KOPT-K1 (cell line): Measurements from ENCODE around the gene COX19.
"Not testable (repeated sequence)": the region's sequence is repeated elsewhere in the genome, so short reads cannot be mapped to it uniquely, and the experiment has no call there.

Experiments
- H3K27ac ChIP-seq: fragments of 200-600 bp; sonication (generic); 2 replicates; pipeline ENCODE4 v1.5.1; 2016; ENCODE audit warnings: antibody characterized with exemption, mild to moderate bottlenecking, low read depth, low read length; ENCODE audit not compliant: poor library complexity, severe bottlenecking
- H3K36me3 ChIP-seq: fragments of 200-600 bp; sonication (generic); 2 replicates; pipeline ENCODE4 v1.5.1; 2017; ENCODE audit warnings: antibody characterized with exemption, mild to moderate bottlenecking, low read length, moderate library complexity; ENCODE audit not compliant: insufficient read depth
- H3K9me3 ChIP-seq: fragments of 200-600 bp; sonication (generic); 2 replicates; pipeline ENCODE4 v1.5.1; 2017; ENCODE audit warnings: antibody characterized with exemption, low read length, mild to moderate bottlenecking; ENCODE audit not compliant: insufficient read depth, poor library complexity, severe bottlenecking

COX19 gene

GRCh38 chr7:926061-927030 is 49.0 kb downstream of the COX19 start:
- no peaks in the 10 kb centered on the region for H3K36me3 ChIP-seq
- no peaks in the 10 kb centered on the region for H3K9me3 ChIP-seq
- H3K27ac ChIP-seq: no peak overlapping the region

- no peaks in the 10 kb centered on the region for H3K9me3 ChIP-seq
- no peak overlapping the region for H3K27ac ChIP-seq
- H3K36me3 ChIP-seq: no peaks in the 10 kb centered on the region
Measured at GRCh38 chr7:925601-926000, 49.7 kb downstream of the COX19 start.

GRCh38 chr7:924541-925231 is 50.7 kb downstream of the COX19 start:
- no peak overlapping the region for H3K27ac ChIP-seq
- no peaks in the 10 kb centered on the region for H3K9me3 ChIP-seq
- H3K36me3 ChIP-seq: no peaks in the 10 kb centered on the region

GRCh38 chr7:924042-924441 is 51.3 kb downstream of the COX19 start:
- not testable (repeated sequence) for H3K36me3 ChIP-seq, H3K9me3 ChIP-seq
- H3K27ac ChIP-seq: peak overlapping the region; percentile 85

GRCh38 chr7:923108-924041 is 52.0 kb downstream of the COX19 start:
- H3K9me3 ChIP-seq: no peaks in the 10 kb centered on the region
- no peaks in the 10 kb centered on the region for H3K36me3 ChIP-seq
- peak overlapping the region; percentile 85 for H3K27ac ChIP-seq

GRCh38 chr7:922334-923107 is 52.8 kb downstream of the COX19 start:
- H3K27ac ChIP-seq: peak overlapping the region; percentile 85

GRCh38 chr7:921581-922333 is 53.6 kb downstream of the COX19 start:
- no peaks in the 10 kb centered on the region for H3K9me3 ChIP-seq
- no peaks in the 10 kb centered on the region for H3K36me3 ChIP-seq
- H3K27ac ChIP-seq: peak overlapping the region; percentile 85

More at GRCh38 chr7:922334-923107, 52.8 kb downstream of the COX19 start:
- H3K9me3 ChIP-seq: no peaks in the 10 kb centered on the region
- H3K36me3 ChIP-seq: no peaks in the 10 kb centered on the region

- Histone ChIP-seq H3K9me3 (no peaks in the 10 kb centered on the region), H3K36me3 (no peaks in the 10 kb centered on the region), H3K27ac (no peak overlapping the region)
Measured at GRCh38 chr7:921071-921461, 54.3 kb downstream of the COX19 start.

- Histone ChIP-seq H3K27ac (no peak overlapping the region), H3K9me3 (no peaks in the 10 kb centered on the region), H3K36me3 (no peaks in the 10 kb centered on the region)
Measured at GRCh38 chr7:920351-921070, 54.8 kb downstream of the COX19 start.

- H3K9me3 ChIP-seq: no peaks in the 10 kb centered on the region
- no peaks in the 10 kb centered on the region for H3K36me3 ChIP-seq
Measured at GRCh38 chr7:919924-920341, 55.4 kb downstream of the COX19 start.

GRCh38 chr7:919114-919442 is 56.3 kb downstream of the COX19 start:
- H3K36me3 ChIP-seq: no peaks in the 10 kb centered on the region
- no peaks in the 10 kb centered on the region for H3K9me3 ChIP-seq
- H3K27ac ChIP-seq: no peak overlapping the region

More at GRCh38 chr7:919924-920341, 55.4 kb downstream of the COX19 start:
- H3K27ac ChIP-seq: no peak overlapping the region

GRCh38 chr7:918441-919113 is 56.8 kb downstream of the COX19 start:
- no peaks in the 10 kb centered on the region for H3K9me3 ChIP-seq
- no peaks in the 10 kb centered on the region for H3K36me3 ChIP-seq
- H3K27ac ChIP-seq: no peak overlapping the region

- H3K36me3 ChIP-seq: no peaks in the 10 kb centered on the region
- H3K27ac ChIP-seq: no peak overlapping the region
- H3K9me3 ChIP-seq: no peaks in the 10 kb centered on the region
Measured at GRCh38 chr7:918118-918425, 57.3 kb downstream of the COX19 start.
